Medulla oblongata (tissue), 1 donor: ENCODE measurements around the gene VASN.
"Not testable (repeated sequence)": the region's sequence is repeated elsewhere in the genome, so short reads cannot be mapped to it uniquely, and the experiment has no call there.

Source experiments
- DNase-seq: peaks from one replicate; pipeline ENCODE4 v3.0.0-alpha.2; 2015; ENCODE audit errors: extremely low spot score

Gene VASN

DNA sequence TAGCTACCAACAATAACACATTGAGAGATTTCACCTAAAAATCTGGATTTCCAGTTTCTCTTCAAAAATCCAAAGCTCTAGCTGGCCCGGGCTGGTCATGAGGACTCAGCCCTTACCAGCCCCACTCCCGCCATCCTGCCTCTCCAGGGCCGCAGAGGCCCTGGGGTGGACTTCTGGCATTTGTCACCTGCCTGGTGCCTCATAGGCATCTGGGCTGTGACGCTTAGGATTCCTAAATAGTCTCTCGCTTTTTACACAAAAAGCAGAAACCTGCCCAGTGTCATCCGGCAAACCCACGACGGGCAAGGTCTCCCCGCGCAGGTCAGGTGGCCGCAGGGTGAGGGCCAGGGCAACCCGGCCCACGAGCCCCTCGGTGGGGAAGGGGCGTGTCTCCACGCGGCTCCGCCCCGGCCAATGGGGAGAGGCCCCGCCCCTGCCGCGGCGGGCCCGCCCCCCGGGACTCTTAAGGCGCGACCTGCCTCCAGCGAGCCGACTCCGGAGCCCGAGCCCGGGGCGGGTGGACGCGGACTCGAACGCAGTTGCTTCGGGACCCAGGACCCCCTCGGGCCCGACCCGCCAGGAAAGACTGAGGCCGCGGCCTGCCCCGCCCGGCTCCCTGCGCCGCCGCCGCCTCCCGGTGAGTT is at the start of gene VASN:
Gene VASN (plus strand): TSS at position 492 of the 644 bp plus-strand sequence. CDS start 9,030 bp downstream, outside the sequence.
- DNase-seq = peak; percentile 78

DNA sequence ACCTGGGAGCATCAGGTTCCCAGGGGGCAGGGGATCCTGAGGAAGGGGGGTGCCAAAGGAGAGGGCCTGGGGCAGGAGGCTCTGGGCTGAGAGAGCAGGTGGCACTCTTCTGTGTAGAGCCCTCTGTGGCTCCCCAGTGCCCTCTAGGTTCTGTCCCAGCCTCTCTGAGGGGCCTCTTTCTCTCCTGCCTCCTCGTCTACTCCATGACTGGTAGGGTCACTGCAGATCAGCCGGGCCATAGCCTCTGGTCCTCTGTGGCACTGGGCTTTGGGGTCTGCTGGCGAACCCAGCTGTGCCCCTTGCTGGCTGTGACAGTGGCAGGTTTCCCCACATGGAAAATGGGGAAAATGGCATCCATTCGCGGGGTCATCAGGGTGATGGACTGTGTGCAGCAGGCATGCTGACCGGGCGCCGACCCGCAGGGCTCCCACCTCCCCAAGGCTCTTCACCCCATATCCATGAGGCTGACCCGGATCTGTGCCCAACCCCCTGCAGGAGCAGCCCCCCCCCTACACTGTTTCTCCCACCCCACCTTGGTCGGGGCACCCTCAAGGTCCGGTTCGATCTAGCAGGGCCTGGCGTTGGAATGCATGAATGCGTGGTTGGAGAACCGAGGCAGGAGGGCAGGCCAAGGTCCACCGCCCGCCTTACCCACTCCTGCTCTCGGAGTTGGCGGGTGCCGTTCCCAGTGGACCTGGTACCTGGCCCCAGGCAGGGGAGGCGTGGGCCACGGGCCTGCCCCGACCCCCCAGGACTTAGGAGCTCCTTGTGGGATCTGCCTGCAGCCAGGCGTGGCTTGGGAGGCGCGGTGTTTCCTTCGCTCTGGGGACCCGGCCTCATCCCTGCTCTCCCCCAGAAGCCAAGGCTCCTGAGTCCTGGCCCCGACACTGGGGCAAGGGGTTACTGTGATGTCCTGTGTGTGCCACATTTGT is 49.3 kb upstream of the VASN start:
- no peak for DNase-seq

DNA sequence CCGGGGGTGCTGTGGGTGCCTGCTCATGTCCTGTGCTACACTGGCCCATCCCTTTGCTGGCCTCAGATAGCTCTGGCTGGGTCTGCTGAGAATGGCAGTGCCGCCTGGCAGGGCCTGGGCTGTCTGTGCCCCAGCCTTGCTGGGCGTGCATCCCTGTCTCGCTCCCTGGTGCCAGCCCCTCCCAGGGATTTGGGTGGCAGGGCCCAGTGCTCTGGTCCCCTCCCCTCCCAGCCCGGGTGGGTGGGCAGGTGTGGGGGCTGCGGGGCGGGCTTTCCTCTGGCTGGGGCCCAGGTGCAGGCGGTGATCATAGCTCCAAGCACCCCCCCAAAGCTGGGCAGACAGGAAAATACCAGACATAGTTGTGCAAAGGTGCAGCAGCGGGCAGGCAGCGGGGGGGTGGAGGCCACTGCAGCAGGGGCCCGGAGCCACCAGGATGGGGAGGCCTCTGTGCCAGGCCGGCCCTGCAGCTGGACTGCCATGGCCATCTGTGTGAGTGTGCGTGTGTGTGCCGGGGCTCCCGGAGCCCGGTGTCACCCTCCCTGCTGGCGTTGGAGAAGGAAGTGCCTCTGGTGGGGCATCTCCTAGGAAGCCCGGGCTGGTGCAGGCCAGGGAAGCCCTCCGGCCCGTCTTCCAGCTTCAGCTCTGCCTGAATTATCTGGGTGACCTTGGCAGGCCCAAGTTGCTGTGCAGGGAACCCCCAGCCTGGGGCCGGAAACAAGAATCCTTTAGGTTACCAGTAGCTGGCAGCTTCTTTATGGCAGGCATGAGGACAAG is 48.4 kb upstream of the VASN start:
- DNase-seq = no peak

DNA sequence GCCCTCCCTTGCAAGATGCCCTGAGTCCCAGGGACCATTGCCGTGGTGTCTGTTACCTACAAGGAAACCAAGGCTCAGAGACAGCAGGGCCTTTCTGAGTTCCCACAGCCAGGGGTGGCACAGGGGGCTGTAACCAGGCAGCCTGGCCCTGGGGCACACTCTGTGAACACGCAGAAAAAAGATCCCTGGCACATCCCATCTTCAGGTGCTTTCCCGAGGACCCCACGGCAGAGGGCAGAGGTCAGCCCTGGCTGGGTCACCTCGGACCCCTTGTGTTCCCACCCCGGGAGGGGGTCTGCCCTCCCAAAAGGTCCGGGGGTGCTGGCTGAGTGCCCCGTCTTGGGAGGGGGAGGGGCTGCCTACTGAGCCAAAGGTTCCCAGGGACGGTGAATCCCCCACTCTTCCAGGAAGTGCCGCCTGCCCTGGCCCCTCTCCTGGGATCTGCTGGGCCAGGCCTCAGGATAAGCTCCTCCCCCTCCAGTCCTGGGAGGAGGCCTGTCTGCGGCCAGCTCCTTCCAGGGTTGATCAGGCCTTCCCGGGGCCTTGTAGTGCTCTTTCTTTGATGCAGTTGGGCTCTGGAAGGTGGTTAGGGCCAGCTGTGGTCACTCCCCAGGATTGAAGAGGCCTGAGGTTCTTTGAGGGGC is 47.7 kb upstream of the VASN start:
- no peak for DNase-seq

DNA sequence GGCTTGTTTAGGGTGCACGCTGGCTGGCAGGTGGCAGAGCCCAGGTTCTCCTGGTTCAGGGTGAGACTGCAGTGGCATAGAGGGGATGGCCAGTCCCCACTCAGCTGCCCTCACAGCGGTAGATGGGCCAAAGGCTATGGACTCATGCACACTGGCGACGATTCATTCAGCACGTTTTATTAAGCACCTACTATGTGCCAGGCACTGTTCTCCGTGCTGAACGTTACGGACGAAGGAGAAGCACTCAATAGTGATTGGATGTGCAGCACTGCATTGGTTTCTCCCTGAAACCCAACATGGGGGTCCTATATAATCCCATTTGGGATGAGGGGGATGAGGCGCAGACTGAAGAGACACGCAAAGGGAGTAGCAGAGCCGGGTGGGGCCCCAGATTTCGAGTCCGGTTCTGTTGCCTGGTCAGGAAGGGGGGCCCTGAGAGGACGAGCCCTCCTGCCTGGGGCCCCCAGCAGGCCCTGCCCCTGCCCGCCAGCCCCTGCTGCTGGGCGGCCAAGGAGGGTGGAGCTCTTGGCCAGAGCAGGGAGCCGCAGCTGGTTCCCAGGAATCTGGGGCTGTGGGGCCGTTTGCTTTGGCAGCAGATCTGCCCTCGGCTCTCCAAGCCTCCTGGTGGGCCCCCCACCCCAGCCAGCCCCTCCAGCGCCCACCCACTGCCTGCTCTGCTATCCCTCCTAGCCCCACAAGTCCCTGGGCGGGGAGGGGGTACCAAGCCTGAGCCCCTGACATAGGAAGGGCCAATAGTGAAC is 47.0 kb upstream of the VASN start:
- no peak for DNase-seq

DNA sequence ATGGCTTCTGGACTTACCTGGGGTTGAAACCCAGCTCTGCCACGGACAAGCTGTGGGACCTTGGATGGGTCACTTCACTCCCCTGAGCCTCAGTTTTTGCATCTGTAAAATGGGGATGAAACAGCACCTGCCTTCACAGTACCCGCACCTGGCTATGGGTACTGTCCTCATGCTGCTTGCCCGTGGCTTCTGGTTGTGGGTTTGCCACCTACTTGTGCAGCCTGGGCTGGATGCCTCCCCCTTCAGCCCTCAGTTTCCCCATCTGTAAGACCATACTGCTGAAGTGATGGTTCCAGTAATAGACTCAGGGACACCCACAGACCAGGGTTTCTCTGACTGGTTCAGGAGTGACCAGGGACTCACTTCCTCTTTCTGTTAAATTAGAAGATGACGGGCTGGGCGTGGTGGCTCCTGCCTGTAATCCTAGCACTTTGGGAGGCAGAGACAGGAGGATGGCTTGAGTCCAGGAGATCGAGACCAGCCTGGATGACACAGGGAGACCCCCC is 46.3 kb upstream of the VASN start:
- no peak for DNase-seq

DNA sequence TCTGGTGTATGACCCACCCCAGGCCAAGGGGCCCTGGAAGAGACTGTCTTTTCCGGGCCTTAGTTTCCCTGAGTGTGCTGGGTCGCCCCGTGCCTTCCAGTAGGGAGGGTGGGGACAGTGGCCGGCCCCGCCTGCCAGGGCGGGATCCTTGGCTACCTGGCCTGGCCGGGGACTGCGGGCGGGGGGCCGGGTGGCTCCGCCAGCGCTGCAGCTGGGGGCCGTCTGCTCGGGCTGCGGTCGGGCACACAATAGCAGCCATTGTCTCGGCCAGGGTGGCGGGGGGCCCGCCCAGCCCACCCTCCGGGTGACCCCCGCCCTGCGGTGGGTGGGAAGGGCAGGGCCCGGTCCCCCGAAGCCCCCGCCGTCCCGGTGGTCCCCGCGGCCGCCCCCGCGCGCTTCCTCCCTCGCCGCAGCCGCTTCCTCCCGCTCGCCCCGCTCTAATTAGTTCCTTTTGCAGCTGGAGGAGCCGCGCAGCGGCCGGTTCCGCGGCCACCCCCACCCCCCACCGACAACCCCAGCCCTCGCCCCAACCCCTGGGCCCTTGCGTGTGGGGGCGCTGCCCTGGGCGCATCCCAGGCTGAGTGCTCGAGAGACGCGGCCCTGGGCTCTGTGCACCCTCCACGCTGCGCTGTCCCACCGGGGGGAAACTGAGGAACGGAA is 44.1 kb upstream of the VASN start:
- DNase-seq = no peak

DNA sequence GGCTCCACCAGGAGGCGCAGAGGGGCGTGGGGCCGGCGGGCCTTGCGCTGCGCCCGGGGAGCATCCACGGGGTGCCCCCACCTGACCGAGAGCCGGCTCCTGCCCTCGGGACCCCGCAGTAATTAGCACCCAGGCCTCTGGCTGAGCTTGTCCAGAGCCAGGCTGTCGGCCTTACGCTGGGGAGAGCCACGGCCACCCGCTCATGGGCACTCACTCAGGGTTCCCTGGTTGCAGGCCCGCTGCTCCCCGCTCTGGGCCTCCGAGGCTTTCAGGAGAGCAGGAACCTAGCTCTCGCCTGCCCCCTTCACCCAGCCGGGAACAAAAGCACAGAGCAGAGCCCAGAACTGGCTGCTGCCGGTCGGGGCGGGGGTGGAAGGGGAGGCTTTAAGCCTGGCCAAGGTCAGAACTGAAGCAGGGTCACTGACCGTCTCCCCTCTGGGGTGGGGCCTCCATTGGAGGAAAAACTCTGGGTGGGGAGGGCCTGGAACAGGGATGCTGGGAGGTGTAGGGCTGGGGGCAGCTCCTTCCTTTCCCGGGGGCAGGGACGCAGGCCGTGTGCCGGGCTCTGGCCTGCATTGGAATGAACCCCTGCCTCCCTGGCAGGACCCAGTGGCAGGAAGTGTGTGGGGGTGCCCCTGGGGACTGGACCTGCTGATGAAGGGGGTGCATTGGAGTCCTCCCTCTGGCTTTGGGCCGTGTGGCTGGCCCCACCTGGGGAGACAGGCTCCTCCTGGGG is 43.4 kb upstream of the VASN start:
- DNase-seq = peak; percentile 85

DNA sequence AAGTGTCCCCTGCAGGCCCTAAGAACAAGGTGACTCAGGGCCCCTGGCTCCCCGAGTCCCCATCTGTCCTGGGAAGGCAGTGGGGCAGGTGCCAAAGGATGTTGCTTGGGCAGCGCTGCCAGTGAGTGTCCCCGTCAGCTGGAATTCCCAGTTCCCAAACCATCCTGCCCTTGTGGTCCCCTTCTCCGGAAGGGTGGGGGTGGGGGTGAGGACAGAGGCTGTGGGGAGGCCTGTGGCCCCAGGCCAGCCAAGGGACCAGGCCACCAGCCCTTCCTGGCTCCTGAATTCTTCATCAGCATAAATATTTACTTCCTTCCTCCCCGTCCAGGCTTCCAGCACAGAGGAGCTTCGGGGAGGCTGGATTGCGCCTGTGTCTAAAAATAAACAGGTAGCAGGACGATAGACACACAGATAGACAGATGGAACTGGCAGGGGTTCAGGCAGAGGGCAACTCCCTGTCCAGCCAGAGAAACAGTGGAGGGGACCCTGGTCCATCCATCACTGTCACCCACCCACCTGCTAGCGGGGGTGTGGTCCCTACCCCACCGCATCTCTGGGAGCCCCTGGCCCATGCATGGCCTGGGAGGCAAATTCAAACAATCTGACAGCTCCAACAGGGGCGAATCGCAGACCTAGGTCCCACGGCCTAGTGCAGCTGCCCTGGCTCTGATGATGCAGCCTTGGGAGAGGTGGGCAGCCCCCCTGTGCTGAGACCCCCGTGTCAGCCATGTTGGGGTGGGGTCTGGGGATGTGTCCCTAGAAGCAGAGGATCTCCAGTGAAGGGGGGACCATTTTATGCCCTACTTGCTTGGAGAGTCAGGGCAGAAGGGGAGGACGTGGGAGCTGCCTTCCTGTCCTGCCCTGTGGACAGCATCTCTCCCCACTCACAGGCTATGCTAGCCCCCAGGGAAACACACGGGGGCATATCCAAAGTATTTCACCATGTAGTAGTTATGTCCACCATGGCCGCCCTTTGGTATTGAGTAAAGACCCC is 42.6 kb upstream of the VASN start:
- DNase-seq = no peak

DNA sequence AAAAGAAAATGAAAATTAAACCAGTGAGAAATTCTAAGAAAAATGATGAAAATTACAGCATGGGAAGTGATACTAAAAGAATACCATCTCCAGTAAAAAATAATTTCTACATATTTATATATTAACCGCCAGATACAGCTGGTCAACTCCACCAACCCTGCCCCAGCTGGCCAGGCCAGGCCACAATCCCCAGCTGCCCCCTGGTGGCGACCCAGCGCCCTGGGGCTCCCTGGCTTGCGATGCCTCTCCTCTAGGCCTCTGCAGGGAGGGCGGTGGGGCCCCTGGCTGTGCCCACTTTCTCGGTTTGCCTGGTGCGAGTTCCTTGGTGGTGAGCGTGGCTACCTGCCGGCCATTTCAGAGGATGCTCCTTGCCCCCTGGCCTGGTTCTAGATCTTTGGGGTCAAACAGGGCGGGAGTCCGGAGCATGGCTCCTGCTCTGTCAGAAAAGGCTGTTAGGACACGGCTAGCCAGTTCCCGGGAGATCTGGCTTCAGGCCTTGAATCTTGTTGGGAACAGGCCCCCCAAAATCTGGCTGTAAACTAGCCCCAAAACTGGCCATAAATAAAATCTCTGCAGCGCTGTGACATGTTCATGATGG is 41.3 kb upstream of the VASN start:
- DNase-seq = peak; percentile 76

DNA sequence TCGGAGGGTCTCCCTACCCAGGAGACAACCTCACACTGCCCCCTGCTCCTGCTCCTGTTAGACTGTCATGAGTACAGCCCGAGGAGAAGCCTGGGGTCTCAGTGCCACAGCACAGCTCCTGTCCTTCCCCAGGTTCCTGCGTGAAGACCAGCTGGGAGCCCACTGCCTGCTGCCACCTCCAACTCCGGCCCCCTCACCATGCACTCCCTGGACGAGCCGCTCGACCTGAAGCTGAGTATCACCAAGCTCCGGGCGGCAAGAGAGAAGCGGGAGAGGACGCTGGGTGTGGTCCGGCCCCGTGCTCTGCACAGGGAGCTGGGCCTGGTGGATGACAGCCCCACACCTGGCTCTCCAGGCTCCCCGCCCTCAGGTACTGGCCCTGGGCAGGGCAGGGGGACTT is 39.6 kb upstream of the VASN start:
- DNase-seq = no peak

DNA sequence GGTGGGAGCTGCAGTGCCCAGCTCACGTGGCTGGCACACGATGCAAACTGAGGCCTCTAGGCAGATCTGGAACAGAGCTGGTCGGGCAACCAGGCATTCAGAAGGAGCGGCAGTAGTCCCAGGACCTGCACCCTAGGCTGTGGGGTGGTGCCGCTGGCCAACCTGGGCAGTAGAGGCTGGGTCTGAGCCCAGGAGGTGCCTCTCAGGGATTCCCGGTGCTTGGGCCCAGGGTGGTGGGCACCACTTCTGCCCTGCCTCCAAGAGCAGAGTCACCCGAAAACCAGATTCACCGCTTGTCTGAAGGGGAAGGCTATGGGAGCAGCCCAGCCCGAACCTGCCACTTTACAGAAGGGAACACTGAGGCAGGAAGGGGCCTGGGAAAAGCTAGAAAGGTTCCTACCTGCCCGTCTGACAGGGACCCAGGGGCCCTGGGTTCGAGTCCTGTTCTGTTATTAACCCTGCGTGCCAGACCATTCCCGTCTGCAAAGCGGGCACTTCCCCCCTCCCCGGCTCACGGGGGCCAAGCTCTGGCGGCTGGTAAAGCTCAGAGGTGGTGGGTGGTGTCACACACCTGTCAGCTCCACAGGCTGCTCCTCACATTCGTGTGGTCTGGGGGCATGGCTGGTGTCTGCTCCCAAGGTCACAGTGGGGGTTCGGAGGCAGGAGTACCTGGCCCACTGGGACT is 38.9 kb upstream of the VASN start:
- no peak for DNase-seq

DNA sequence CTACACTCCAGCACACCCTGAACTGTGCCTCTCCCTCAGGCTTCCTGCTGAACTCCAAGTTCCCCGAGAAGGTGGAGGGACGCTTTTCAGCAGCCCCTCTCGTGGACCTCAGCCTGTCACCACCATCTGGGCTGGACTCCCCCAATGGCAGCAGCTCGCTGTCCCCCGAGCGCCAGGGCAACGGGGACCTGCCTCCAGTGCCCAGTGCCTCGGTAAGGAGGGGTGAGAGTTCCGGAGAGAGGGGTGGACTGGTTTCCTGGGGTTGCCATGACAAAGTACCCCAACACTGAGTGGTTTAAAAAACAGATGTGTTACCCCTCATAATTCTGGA is 38.4 kb upstream of the VASN start:
- no peak for DNase-seq

DNA sequence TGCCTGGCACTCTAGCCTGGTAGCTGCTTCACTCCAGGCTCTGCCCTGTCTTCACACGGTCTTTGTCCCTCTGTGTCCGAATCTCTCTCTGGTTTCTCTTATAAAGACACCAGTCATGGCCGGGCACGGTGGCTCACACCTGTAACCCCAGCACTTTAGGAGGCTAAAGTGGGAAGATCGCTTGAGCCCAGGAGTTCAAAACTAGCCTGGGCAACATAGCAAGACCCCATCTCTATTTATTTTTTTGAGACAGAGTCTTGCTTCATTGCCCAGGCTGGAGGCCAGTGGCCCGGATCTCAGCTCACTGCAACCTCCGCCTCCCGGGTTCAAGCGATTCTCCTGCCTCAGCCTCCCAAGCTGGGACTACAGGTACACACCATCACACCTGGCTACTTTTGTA is 37.9 kb upstream of the VASN start:
- not testable (repeated sequence) for DNase-seq

DNA sequence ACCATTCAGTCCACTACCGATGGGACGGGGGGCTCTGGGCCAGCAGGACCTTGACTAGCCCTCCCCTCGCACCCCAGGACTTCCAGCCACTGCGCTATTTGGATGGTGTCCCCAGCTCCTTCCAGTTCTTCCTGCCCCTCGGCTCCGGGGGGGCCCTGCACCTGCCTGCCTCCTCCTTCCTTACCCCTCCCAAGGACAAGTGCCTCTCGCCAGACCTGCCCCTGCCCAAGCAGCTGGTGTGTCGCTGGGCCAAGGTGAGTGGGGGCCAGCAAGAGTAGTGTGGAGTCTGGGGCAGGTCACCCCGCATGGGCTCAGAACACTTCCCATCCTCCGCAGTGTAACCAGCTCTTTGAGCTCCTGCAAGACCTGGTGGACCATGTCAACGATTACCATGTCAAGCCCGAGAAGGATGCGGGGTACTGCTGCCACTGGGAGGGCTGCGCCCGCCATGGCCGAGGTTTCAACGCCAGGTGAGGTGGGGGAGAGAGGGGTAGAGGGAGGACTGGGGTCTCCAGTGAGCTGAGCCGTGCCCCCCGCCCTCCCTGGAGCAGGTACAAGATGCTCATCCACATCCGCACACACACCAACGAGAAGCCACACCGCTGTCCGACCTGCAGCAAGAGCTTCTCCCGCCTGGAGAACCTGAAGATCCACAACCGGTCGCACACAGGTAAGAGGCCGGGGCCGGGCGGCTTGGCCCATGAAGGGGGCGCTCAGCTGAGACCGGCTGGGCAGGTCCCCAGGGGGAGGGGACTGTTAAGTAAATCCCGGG is 36.7 kb upstream of the VASN start:
- no peak for DNase-seq

DNA sequence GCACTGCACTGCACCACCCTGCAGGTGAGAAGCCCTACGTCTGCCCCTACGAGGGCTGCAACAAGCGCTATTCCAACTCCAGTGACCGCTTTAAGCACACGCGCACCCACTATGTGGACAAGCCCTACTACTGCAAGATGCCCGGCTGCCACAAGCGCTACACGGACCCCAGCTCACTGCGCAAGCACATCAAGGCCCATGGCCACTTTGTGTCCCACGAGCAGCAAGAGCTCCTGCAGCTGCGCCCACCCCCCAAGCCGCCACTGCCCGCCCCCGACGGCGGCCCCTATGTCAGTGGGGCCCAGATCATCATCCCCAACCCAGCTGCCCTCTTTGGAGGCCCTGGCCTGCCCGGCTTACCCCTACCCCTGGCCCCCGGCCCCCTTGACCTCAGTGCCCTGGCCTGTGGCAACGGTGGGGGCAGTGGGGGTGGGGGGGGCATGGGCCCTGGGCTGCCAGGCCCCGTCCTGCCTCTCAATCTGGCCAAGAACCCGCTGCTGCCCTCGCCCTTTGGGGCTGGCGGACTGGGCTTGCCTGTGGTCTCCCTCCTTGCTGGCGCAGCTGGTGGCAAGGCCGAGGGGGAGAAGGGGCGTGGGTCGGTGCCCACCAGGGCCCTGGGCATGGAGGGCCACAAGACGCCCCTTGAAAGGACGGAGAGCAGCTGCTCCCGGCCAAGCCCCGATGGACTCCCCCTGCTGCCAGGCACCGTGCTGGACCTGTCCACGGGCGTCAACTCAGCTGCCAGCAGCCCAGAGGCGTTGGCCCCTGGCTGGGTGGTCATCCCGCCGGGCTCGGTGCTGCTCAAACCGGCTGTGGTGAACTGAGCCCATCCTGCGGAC is 34.7 kb upstream of the VASN start:
- DNase-seq = no peak
